AG04449 (cell line): ENCODE results near the gene DEUP1.
"Not testable (repeated sequence)": the region's sequence is repeated elsewhere in the genome, so short reads cannot be mapped to it uniquely, and the experiment has no call there.

Experiments
- CTCF ChIA-PET: fragments of 350-600 bp; formaldehyde crosslinking; extraction: SDS; loops from one replicate; lab custom pipeline; 2021; ENCODE audit warnings: antibody characterized with exemption; lab: Yijun Ruan, JAX
- POLR2A ChIA-PET: fragments of 400-600, 350-600 bp; formaldehyde crosslinking; extraction: SDS; loops from one replicate; lab custom pipeline; 2020; ENCODE audit warnings: antibody characterized with exemption, inconsistent platforms; lab: Yijun Ruan, JAX
- DNase-seq: peaks from one replicate; pipeline ENCODE4 v3.0.0-alpha.2; 2010; ENCODE audit warnings: low read depth, low spot score
- H3K4me3 ChIP-seq: 2 replicates; pipeline ENCODE4 v1.5.1; 2011; ENCODE audit warnings: low read depth, mild to moderate bottlenecking, control low read depth, low read length
- TF ChIP-seq, protein P1 (sequence below): IDR thresholded peaks from one replicate; pipeline ENCODE4 v1.5.1; 2011; ENCODE audit warnings: mild to moderate bottlenecking, moderate library complexity, low read length, control low read depth, inconsistent platforms; ENCODE audit not compliant: insufficient read depth; ENCODE audit errors: missing control alignments

Gene DEUP1

GRCh38 chr11:93403930-93404329 is 73.4 kb downstream of the DEUP1 start:
- TF ChIP-seq, protein P1, sequence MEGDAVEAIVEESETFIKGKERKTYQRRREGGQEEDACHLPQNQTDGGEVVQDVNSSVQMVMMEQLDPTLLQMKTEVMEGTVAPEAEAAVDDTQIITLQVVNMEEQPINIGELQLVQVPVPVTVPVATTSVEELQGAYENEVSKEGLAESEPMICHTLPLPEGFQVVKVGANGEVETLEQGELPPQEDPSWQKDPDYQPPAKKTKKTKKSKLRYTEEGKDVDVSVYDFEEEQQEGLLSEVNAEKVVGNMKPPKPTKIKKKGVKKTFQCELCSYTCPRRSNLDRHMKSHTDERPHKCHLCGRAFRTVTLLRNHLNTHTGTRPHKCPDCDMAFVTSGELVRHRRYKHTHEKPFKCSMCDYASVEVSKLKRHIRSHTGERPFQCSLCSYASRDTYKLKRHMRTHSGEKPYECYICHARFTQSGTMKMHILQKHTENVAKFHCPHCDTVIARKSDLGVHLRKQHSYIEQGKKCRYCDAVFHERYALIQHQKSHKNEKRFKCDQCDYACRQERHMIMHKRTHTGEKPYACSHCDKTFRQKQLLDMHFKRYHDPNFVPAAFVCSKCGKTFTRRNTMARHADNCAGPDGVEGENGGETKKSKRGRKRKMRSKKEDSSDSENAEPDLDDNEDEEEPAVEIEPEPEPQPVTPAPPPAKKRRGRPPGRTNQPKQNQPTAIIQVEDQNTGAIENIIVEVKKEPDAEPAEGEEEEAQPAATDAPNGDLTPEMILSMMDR: no peak
- no peak overlapping the region for H3K4me3 ChIP-seq
- ChIA-PET POLR2A (no interaction called here), CTCF (no interaction called here)
- DNase-seq: no peak

DNA sequence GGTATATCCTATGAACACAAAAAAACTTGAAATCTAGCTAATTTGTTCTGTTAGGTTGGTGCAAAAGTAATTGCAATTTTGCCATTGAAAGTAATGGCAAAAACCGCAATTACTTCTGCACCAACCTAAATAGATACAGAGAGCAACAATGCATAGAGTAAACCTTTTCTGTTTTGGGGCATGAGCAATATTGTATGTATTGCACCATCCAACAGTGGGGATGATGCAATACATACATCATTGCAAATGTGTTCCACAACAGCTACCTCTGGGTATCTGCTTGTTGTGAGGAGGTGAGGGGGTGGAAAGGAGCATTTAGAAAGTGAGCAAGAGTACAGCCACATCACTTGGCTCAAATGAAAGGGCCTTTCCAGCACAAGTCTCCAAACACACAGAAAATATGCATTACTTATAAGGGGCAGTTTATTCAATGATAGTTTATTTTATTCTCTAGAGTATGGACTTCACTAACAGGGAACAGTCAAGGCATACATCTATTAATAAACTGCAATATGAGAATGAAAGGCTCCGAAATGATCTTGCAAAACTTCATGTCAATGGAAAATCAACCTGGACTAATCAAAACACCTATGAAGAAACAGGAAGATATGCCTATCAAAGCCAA is 77.3 kb downstream of the DEUP1 start:
- ChIA-PET CTCF (no interaction called here), POLR2A (no interaction called here)
- DNase-seq: no peak
- TF ChIP-seq, protein P1: no peak
- H3K4me3 ChIP-seq: no peak overlapping the region

DNA sequence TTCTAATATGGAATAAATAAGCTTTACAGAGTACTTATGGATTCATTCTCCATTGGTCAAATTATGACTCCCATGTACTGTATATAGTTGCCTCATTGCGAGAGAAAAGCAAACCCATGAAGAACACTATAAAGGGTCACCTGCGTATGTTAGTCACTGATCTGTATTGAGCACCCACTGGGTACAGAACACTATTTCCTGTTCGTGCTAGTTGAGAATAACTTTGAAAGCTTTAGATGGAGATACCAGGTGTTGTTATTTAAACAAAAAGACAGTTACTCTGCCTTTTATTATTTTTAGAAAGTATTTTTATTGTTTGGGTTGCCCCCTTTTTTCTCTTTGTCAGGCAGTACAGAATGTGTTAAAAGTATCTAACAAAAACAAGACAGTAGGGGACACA is 79.9 kb downstream of the DEUP1 start:
- ChIA-PET POLR2A (no interaction called here), CTCF (no interaction called here)
- no peak for DNase-seq
- H3K4me3 ChIP-seq: no peak overlapping the region
- TF ChIP-seq, protein P1: no peak

DNA sequence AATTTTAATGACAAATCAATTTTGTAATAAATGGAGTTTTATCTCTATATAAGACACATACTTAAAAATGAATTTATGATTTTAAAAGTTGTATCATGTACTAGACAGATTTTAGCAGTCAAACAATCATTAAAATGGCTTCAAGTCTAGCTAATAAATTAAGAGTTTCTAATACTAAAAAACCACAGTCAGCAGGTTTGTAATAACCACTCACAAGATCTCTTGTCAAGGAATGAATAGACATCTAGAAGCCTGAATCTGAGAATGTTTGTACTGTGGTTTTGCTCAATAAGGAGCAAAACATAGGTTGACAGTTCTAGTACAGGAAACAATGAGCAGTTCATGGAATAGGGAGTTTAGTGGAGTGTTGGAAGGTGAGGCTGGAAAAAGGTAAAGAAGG is 81.2 kb downstream of the DEUP1 start:
- H3K4me3 ChIP-seq: no peak overlapping the region
- CTCF ChIA-PET: interaction anchor here (1.3 kb wide), 1 partner anchor 13 kb away, joined by 3 read pairs; no protein-coding TSS in a partner anchor
- TF ChIP-seq, protein P1: no peak
- no peak for DNase-seq
- POLR2A ChIA-PET: no interaction called here

DNA sequence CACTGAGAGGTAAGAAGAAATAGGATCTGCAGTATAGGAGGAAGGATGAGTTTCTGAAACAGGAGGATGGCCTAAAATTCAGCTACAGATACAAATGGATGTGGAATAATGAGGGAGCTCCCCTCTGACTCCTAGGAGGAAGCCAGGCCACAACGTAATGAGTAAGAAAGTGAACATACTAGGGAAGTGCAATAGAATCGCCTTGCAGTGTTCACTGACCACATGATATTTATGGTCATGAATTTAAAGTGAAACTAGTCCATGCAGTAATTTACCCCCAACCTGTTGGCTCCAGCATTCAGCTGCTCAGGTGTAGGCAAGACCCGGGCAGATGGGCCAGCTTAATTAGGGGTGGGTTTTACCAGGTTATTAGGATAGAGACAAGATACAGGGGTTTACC is 101.7 kb downstream of the DEUP1 start:
- TF ChIP-seq, protein P1: no peak
- ChIA-PET CTCF (no interaction called here), POLR2A (no interaction called here)
- H3K4me3 ChIP-seq: no peak overlapping the region
- DNase-seq: no peak

GRCh38 chr11:93443232-93443631 is 112.7 kb downstream of the DEUP1 start:
- CTCF ChIA-PET: not testable (repeated sequence)

DNA sequence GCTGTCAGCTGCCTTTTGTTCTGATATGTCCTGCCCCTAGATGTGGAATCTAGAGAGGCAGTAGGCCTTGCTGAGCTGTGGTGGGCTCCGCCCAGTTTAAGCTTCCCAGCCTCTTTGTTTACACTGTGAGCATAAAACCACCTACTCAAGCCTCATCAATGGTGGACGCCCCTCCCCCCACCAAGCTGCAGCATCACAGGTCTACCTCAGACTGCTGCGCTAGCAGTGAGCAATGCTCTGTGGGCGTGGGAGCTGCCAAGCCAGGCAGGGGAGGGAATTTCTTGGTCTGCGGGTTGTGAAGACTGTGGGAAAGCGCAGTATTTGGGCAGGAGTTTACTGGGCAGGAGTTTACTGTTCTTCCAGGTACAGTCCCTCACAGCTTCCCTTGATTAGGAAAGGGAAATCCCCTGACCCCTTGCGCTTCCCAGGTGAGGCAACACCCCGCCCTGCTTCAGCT is 114.1 kb downstream of the DEUP1 start:
- H3K4me3 ChIP-seq: no peak overlapping the region
- DNase-seq: no peak
- TF ChIP-seq, protein P1: no peak
- ChIA-PET POLR2A (no interaction called here), CTCF (no interaction called here)

More at GRCh38 chr11:93443232-93443631, 112.7 kb downstream of the DEUP1 start:
- H3K4me3 ChIP-seq, DNase-seq, POLR2A ChIA-PET: not testable (repeated sequence)
